ENCODE data around the gene MGA. TPM values are rescaled to one million over a fixed set of nuclear protein-coding genes. Genes with fewer than 3 reads are reported as not detected.
A peak's percentile ranks its signal among the peaks of the same experiment; 100 is the strongest.

The MGA gene
- polyA plus RNA-seq, 3 donors, result 2.7 to 6.9 (median 4.2) TPM

GRCh38 chr15:41698779-41699178 lies 38.6 kb downstream of the MGA start:
- DNase-seq, result no peak
- Histone ChIP-seq H4K20me1 (ENCODE audit: insufficient read depth, low read length) (peaks cover 3% of the 10 kb centered on the region), H3K79me2 (ENCODE audit: insufficient read depth, low read length) (peaks cover 70% of the 10 kb centered on the region), H3K27ac (ENCODE audit: low read depth in 1 of 2, low read length in 2 of 2) (no peak overlapping the region), H3K4me2 (replicated peaks; ENCODE audit: extremely low read depth, low read length, poor library complexity, severe bottlenecking) (no peak overlapping the region), H3K9me3 (replicated peaks in 1 of 2; ENCODE audit: control insufficient read depth in 1 of 2, insufficient read depth in 1 of 2, low read length in 2 of 2) (no peaks in the 10 kb centered on the region), H3K36me3 (replicated peaks in 1 of 2; ENCODE audit: control insufficient read depth in 1 of 2, insufficient read depth in 2 of 2, low read length in 2 of 2) (peaks cover 25 to 45% of the 10 kb centered on the region in 2 donors), H2AFZ (ENCODE audit: insufficient read depth, low read depth, low read length, poor library complexity, severe bottlenecking) (no peak overlapping the region), H3K4me1 (ENCODE audit: control insufficient read depth in 1 of 2, insufficient read depth in 2 of 2, low read length in 2 of 2) (peaks cover 19 to 21% of the 10 kb centered on the region in 2 donors), H3K9ac (ENCODE audit: insufficient read depth, low read length, poor library complexity, severe bottlenecking) (no peak overlapping the region), H3K27me3 (ENCODE audit: control insufficient read depth in 2 of 2, insufficient read depth in 2 of 2, low read length in 2 of 2) (no peaks in the 10 kb centered on the region), H3K4me3 (replicated peaks in 1 of 3; ENCODE audit: low read depth in 2 of 3, low read length in 3 of 3) (no peak overlapping the region)
- TF ChIP-seq CTCF (IDR thresholded peaks at IDR 0.05), result no peak
- H3K4me1 Mint-ChIP-seq, result peaks cover 23% of the 10 kb centered on the region
- no peaks in the 10 kb centered on the region for H3K27me3 Mint-ChIP-seq (ENCODE audit: low read depth in 3 of 3)
- H3K27ac Mint-ChIP-seq, result peak overlapping the region in 1 of 7 donors; percentile 62
- H3K4me3 Mint-ChIP-seq, result no peak overlapping the region
- WGBS (ENCODE audit: insufficient coverage), result no CpG with 5 or more reads among the region's 2 CpGs
- peaks cover 38 to 64% of the 10 kb centered on the region in 2 donors for H3K36me3 Mint-ChIP-seq
- intact Hi-C loops (cut with micrococcal nuclease), result loop anchor here in 1 of 2 donors (10.0 kb wide), 1 partner anchor 116 kb away; no protein-coding TSS in a partner anchor
- peaks cover 0 to 4% (median 0%) of the 10 kb centered on the region in 7 donors for H3K9me3 Mint-ChIP-seq

GRCh38 chr15:41703120-41703519 lies 42.9 kb downstream of the MGA start:
- no peak for DNase-seq
- no peak overlapping the region for H3K4me2 ChIP-seq (replicated peaks; ENCODE audit: extremely low read depth, low read length, poor library complexity, severe bottlenecking)
- no peak for TF ChIP-seq CTCF (IDR thresholded peaks at IDR 0.05)
- H3K4me3 ChIP-seq (replicated peaks in 1 of 3; ENCODE audit: low read depth in 2 of 3, low read length in 3 of 3), result no peak overlapping the region
- no peaks in the 10 kb centered on the region for H3K4me1 ChIP-seq (ENCODE audit: control insufficient read depth in 1 of 2, insufficient read depth in 2 of 2, low read length in 2 of 2)
- peaks cover 33 to 66% of the 10 kb centered on the region in 2 donors for H3K36me3 ChIP-seq (replicated peaks in 1 of 2; ENCODE audit: control insufficient read depth in 1 of 2, insufficient read depth in 2 of 2, low read length in 2 of 2)
- peaks cover 35 to 77% of the 10 kb centered on the region in 2 donors for H3K36me3 Mint-ChIP-seq
- no peak overlapping the region for H3K27ac Mint-ChIP-seq
- H3K27ac ChIP-seq (ENCODE audit: low read depth in 1 of 2, low read length in 2 of 2), result no peak overlapping the region
- H3K9me3 ChIP-seq (replicated peaks in 1 of 2; ENCODE audit: control insufficient read depth in 1 of 2, insufficient read depth in 1 of 2, low read length in 2 of 2), result no peaks in the 10 kb centered on the region
- intact Hi-C loops (cut with micrococcal nuclease), result no loop called here
- no peak overlapping the region for H3K9ac ChIP-seq (ENCODE audit: insufficient read depth, low read length, poor library complexity, severe bottlenecking)
- H4K20me1 ChIP-seq (ENCODE audit: insufficient read depth, low read length), result peaks cover 8% of the 10 kb centered on the region
- H3K79me2 ChIP-seq (ENCODE audit: insufficient read depth, low read length), result peaks cover 36% of the 10 kb centered on the region
- H3K27me3 Mint-ChIP-seq (ENCODE audit: low read depth in 3 of 3), result no peaks in the 10 kb centered on the region
- no peaks in the 10 kb centered on the region for H3K4me1 Mint-ChIP-seq
- H3K9me3 Mint-ChIP-seq, result peaks cover 0 to 4% (median 0%) of the 10 kb centered on the region in 7 donors
- no peak overlapping the region for H2AFZ ChIP-seq (ENCODE audit: insufficient read depth, low read depth, low read length, poor library complexity, severe bottlenecking)
- no peak overlapping the region for H3K4me3 Mint-ChIP-seq
- no peaks in the 10 kb centered on the region for H3K27me3 ChIP-seq (ENCODE audit: control insufficient read depth in 2 of 2, insufficient read depth in 2 of 2, low read length in 2 of 2)
